IMR-90 (cell line): ENCODE results near the gene LHFPL3.

ENCODE experiments used
- BHLHE40 ChIP-seq: fragments of 150-350 bp; IDR thresholded peaks from 2 replicates; pipeline ENCODE4 v1.6.1; 2016; ENCODE audit warnings: mild to moderate bottlenecking, low read depth, low read length
- CEBPB ChIP-seq: IDR thresholded peaks from 2 replicates; pipeline ENCODE4 v1.6.1; 2012; ENCODE audit warnings: low read depth, low read length, improper control_type of control experiment
- CHD1 ChIP-seq: IDR thresholded peaks from 2 replicates; pipeline ENCODE4 v1.6.1; 2012; ENCODE audit warnings: low read depth, low read length, improper control_type of control experiment
- POLR2A ChIP-seq: IDR thresholded peaks from 2 replicates; pipeline ENCODE4 v1.6.1; 2012; ENCODE audit warnings: mild to moderate bottlenecking, low read depth, low read length
- RAD21 ChIP-seq: IDR thresholded peaks from 2 replicates; pipeline ENCODE4 v1.6.1; 2012; ENCODE audit warnings: low read length, improper control_type of control experiment
- RFX5 ChIP-seq: IDR thresholded peaks from 2 replicates; pipeline ENCODE4 v1.8.0; 2012; ENCODE audit warnings: low read depth, mild to moderate bottlenecking, low read length, moderate library complexity
- TF ChIP-seq, protein P1 (sequence below): conservative IDR thresholded peaks from 2 replicates; pipeline ENCODE4 v1.5.1; 2012; ENCODE audit warnings: mild to moderate bottlenecking, low read depth, low read length, improper control_type of control experiment

DNA sequence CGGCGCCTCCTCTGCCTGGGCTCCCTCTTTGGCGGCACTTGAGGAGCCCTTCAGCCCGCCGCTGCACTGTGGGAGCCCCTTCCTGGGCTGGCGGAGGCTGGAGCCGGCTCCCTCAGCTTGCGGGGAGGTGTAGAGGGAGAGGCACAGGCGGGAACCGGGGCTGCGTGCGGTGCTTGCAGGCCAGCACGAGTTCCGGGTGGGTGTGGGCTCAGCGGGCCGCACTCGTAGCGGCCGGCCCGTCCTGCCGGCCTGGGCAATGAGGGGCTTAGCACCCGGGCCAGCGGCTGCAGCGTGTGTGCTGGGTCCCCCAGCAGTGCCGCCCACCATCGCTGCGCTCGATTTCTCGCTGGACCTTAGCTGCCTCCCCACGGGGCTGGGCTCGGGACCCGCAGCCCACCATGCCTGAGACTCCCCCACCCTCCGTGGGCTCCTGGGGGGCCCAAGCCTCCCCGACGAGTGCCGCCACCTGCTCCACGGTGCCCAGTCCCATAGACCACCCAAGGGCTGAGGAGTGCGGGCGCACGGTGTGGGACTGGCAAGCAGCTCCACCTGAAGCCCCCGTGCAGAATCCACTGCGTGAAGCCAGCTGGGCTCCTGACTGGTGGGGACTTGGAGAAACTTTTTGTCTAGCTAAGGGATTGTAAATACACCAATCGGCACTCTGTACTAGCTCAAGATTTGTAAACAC, 611.8 kb downstream of the LHFPL3 start:
- TF ChIP-seq, protein P1, sequence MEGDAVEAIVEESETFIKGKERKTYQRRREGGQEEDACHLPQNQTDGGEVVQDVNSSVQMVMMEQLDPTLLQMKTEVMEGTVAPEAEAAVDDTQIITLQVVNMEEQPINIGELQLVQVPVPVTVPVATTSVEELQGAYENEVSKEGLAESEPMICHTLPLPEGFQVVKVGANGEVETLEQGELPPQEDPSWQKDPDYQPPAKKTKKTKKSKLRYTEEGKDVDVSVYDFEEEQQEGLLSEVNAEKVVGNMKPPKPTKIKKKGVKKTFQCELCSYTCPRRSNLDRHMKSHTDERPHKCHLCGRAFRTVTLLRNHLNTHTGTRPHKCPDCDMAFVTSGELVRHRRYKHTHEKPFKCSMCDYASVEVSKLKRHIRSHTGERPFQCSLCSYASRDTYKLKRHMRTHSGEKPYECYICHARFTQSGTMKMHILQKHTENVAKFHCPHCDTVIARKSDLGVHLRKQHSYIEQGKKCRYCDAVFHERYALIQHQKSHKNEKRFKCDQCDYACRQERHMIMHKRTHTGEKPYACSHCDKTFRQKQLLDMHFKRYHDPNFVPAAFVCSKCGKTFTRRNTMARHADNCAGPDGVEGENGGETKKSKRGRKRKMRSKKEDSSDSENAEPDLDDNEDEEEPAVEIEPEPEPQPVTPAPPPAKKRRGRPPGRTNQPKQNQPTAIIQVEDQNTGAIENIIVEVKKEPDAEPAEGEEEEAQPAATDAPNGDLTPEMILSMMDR: no peak
- TF ChIP-seq POLR2A (no peak), RAD21 (no peak), CEBPB (no peak), BHLHE40 (no peak), CHD1 (no peak), RFX5 (no peak)
